Stimulated activated CD4-positive, alpha-beta T cell treated with anti-CD3 and anti-CD28 coated beads, TNF-alpha, amount 100 ng/mL, for 4 hours (primary cell): ENCODE measurements around the gene MC3R.

Experiments
- DNase-seq, 3 experiments: peaks; one replicate each; pipeline ENCODE4 v3.0.0-alpha.2; 2020; ENCODE audit warnings: low read depth in 3 of 3

The MC3R gene

DNA sequence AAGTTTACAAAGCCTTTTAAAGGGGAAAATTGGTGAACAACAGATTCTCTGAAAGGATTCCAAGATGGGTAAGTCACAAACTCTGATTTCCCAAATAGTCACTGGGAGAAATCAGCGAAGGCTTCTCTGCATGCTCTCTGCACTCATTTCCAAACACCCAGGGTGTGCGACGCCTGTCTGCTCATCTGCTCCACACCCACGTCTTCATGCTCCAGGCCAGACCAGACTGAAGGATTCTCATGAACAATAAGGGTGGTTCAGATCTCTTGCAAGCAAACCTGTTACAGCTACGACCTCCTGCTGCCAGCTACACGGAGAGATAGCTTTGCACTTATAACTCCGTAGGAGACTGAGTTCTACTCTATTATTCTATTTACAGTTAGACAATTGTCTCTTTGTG, 1.4 kb downstream of the MC3R start:
- DNase-seq: no peak

DNA sequence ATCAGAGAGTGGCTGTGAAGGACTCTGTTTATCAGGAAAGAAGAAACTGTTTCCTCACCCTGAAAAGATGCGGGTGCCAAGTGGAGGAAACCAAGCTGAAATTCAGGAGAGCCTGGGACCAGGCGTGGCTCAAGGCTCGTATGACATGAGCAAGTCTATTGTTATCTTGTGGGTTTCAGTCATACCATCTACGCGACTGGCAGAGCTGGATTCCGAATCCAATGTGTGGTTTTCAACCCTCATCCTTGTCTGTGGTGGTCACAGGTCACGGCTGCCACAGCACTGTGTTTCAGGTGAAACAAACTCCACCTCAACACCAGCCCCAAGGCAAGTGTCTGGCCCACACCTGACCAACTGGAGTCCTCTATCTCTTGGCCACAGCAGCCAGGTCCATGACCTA, 9.1 kb downstream of the MC3R start:
- no peak for DNase-seq

DNA sequence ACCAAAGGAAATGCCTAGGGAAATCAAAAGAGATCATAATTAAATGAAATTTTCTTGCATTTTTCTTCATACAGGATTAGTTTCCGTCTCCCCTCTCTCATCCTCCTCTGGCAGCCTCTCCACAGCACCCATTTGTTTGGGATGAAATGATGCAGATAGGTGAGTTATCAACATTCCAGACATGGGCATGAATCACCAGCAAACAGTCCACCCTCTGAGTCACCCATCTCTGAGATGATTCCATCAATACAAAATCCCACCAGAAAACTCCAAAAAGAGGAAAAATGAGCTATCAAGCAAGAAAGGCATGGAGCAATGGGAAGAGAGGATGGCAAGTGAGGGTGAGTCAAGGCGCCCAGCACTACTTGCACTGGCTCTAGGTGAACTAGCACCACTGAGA, 11.4 kb downstream of the MC3R start:
- DNase-seq: no peak

DNA sequence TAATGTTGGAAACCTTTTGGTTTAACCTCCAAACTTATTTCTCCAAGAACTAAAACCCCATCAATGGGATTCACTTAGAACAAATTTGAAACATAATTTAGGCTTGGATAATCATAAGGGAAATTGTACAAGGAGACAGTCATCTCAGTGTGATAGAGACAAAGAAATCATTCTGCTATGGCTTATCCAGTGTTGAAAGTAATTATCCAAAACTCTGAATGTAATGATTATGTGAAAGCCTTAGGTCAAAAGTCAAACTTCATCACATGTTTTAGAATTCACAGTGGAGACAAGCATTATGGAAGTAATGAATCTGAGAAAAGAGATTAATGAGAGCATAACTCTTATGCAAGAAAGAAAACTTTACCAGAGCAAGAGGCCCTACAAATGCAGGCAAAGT, 20.0 kb downstream of the MC3R start:
- no peak for DNase-seq

DNA sequence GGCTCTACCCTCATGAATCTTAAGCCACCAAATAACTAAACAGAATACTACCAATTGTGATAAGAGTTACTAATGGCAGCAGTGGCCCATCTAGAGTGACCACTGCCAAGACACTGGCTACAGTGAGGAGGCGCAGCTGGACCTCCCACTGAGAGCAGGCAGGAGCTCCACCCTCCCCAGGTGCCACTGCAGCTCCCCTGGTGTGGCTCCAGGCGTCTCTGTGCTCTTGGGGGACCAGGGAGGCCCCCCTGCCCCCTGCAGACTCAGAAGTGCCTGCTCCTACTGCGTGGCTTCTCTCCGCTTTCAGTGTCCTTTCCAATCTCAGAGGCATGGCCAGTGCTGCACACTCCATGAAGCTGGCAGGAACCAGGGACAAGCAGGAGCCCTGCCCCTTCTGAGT, 23.4 kb downstream of the MC3R start:
- DNase-seq: no peak

DNA sequence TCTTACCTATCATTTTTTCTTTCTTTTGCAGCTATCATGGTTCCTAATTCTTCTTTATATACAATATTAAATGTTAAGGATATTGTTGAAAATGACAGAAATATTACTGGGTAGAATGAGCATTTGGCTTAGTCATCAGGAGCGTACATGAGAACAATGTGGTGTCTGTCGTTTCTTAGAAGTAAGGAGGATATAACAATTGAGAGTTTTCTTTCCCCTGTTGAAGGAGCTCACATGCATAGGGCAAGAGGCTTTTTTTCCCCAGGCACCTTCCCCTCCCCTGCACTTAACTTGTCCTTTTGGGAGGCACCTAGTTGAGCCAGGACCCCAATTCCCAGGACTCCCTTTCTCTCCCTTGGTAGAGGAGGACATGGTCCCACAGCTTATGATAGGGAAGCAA, 25.0 kb downstream of the MC3R start:
- no peak for DNase-seq

DNA sequence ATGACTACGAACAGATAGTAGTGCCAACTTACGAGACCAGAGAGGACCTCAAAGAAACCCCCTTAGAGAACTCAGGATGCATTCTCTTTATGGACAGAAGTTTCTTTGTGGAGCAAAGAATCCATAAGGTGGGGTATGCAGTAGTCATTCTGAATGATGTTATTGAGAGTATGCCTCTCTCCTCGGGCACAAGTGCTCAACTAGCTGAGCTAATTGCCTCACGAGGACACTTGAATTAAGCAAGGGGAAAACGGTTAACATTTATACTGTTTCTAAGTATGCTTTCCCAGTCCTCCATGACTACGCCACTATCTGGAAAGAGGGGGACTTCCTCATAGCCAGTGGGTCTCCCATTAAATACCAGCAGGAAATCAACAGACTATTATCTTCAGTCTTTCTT, 25.6 kb downstream of the MC3R start:
- DNase-seq: no peak

DNA sequence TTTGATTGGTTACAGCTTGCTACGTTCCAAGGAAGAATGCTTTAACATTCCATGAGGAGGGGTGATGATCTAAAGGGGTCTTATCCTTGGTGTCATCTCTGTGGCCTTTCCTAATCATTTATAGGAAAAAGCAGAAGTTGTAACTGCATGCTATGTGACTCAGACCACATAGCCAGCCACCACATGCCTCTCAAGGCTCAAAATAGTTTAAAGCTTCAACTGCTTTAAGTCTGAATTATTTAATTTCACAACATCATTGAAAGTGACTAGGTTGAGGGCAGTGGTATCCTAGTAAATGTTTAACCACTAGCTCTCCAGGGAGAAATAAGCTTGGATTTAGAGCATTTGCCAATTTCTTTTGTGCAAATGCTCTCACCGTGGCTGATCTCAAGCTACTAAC, 29.7 kb downstream of the MC3R start:
- no peak for DNase-seq

DNA sequence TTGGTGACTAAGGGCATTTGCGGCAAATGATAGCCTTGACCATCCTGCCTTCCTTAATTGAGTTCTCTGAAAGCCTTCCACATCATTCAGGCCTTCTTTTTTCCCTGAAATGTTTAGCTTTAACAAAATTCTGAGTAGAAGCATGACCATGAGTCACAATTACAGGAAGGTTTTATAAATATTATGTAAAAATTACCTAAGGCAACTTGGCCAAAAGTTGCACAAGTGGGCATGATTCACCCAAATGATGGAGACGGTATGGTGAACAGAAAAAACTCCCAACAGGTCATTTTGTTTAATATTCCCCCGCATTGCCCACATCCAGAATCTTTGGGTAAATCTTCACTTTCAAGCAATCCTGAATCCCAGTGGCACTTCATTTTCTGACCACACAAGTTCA, 37.0 kb downstream of the MC3R start:
- DNase-seq: no peak

DNA sequence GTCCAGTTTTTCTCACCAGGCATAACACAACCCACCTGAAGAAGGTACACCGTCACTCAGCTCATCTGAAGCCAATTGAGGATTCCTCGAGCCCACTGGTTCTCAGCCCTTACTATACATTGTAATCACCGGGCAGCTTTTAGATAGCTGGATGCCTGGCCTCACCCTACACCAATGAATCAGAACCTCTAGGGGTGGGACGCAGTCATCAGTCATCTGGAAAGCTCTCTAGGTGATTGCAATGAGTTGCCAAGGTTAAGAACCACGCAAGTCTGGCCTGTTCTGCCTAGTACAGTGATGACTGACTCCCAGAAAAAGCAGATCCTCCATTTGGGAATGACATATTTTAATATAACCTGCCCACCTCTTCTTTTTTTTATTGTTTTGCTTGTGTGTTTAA, 41.1 kb downstream of the MC3R start:
- no peak for DNase-seq

DNA sequence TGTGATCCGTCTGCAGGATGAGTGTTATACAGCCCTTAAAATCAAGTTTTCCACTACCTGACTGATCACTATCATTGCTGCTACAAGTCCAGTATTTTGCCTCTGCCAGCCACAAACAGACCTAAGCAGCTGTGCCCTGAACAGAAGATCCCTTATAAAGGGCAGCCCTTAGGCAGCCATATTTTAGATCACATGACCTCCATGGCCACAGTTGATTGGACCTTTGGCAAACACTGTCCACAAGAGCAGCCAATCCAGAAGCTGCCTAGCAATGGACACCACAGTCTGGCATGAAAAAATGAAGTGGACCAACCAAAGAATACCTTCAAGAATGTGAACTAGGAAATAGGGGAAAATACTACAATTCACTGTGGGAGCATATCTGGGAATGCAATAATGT, 50.8 kb downstream of the MC3R start:
- no peak for DNase-seq
